ENCODE measurements around the gene ATF4. TPM values are rescaled to one million over a fixed set of nuclear protein-coding genes. Genes with fewer than 3 reads are reported as not detected.

Gene ATF4
- total and polyA plus RNA-seq, 2 of the 8 experiments (the other 6 are each of a cell fraction or from before 2014, with no cell fraction given), result 553 to 704 TPM

DNA sequence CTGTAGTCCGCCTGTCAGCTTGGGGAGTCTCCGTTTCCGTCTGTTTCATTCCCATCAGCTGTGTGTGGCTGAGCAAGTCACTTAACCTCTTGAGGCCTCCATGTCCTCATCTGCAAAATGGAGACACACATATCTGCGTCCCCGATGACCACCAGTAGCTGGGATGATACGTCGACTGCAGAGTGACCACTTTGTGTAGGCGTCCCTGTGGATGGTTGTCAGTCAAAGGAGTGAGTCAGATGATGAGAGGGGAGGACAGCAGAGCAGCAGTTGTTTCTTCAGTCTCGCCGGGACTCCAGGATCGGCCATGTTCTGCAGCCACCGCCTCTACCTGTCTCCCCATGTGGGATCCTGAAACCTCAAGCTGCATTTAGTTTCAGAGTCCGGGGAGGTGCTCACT, 43.7 kb upstream of the ATF4 start:
- Histone ChIP-seq H2BK15ac (ENCODE audit: low read length) (no peak overlapping the region), H3K14ac (ENCODE audit: insufficient read length) (no peak overlapping the region), H3K9ac (replicated peaks in 1 of 4; ENCODE audit: extremely low read depth in 1 of 4, low read depth in 3 of 4, low read length in 3 of 4) (no peak overlapping the region), H2AFZ (ENCODE audit: low read length) (no peak overlapping the region), H3K18ac (ENCODE audit: extremely low read depth, low read length) (no peak overlapping the region), H3K36me3 (ENCODE audit: control insufficient read depth in 2 of 4, insufficient read depth in 4 of 4, low read length in 3 of 4) (no peaks in the 10 kb centered on the region), H3K4me3 (ENCODE audit: extremely low read depth in 1 of 4, insufficient read depth in 2 of 4, low read depth in 3 of 4, low read length in 4 of 4) (no peak overlapping the region), H3K27me3 (replicated peaks in 1 of 4; ENCODE audit: control insufficient read depth in 3 of 4, extremely low read depth in 1 of 4, insufficient read depth in 3 of 4, low read length in 3 of 4) (no peaks in the 10 kb centered on the region; a peak in 1 of 7 replicates), H4K5ac (ENCODE audit: insufficient read length, low read depth, low read length) (no peak overlapping the region), H3K79me2 (ENCODE audit: control insufficient read depth in 1 of 2, insufficient read depth in 2 of 2, low read length in 2 of 2) (no peaks in the 10 kb centered on the region), H4K20me1 (replicated peaks in 1 of 2; ENCODE audit: control insufficient read depth in 1 of 2, insufficient read depth in 2 of 2, low read length in 2 of 2) (peaks cover 9 to 17% of the 10 kb centered on the region in 2 experiments), H2BK5ac (ENCODE audit: low read depth, low read length) (no peak overlapping the region), H3K4me2 (ENCODE audit: insufficient read depth in 1 of 2, low read depth in 2 of 2, low read length in 2 of 2) (no peak overlapping the region), H2BK120ac (replicated peaks; ENCODE audit: low read depth, low read length) (no peak overlapping the region), H3K27ac (ENCODE audit: low read depth, low read length) (no peak overlapping the region), H3K4ac (replicated peaks; ENCODE audit: insufficient read length, low read depth, low read length) (no peak overlapping the region), H4K91ac (replicated peaks; ENCODE audit: insufficient read length, low read length) (no peak overlapping the region), H3K23me2 (ENCODE audit: low read depth, low read length) (no peaks in the 10 kb centered on the region), H3K4me1 (replicated peaks in 1 of 4; ENCODE audit: control insufficient read depth in 3 of 4, insufficient read depth in 4 of 4, low read length in 3 of 4) (peaks cover 13 to 27% (median 21%) of the 10 kb centered on the region in 4 experiments), H3K56ac (replicated peaks; ENCODE audit: insufficient read length, low read depth, low read length) (no peak overlapping the region), H3K79me1 (ENCODE audit: low read depth, low read length) (peaks cover 3% of the 10 kb centered on the region), H2AK5ac (ENCODE audit: low read depth, low read length) (no peak overlapping the region), H3K23ac (ENCODE audit: insufficient read length) (no peak overlapping the region), H3K9me3 (ENCODE audit: insufficient read depth in 2 of 2, low read depth in 1 of 2, low read length in 1 of 2) (no peaks in the 10 kb centered on the region), H2BK12ac (ENCODE audit: low read depth, low read length) (no peak overlapping the region), H2BK20ac (ENCODE audit: low read length) (no peak overlapping the region), H4K8ac (ENCODE audit: extremely low read depth, insufficient read depth, low read length) (no peak overlapping the region; the same call in 1 of the 2 replicates)
- DNase-seq (ENCODE audit: low read depth in 1 of 2, low spot score in 2 of 2) (no peak), FAIRE-seq (no peak)
- ChIA-PET POLR2A (ENCODE audit: partially characterized antibody) (interaction anchor here (2.2 to 3.3 kb wide), 2 partner anchors 14 to 158 kb away, joined by 7 to 18 read pairs; partner anchors contain the start of gene RPL3), CTCF (ENCODE audit: partially characterized antibody) (interaction anchor here (1.0 to 11.1 kb wide), 7 partner anchors 13 to 159 kb away, joined by 4 to 120 read pairs (median 4); partner anchors contain the start of gene MIEF1)
- 89% methylated on average over 13 of the region's 13 CpGs; no CpG with 5 or more reads in 1 of the 2 experiments for WGBS, 2 experiments (ENCODE audit: extremely low coverage in 1 of 2, insufficient coverage in 1 of 2, insufficient read length in 1 of 2, insufficient replicate concordance in 2 of 2, low coverage in 1 of 2, low lambda C conversion rate in 2 of 2, missing lambda C conversion rate in 1 of 2)
- no peak for TF ChIP-seq CTBP2 (IDR thresholded peaks at IDR 0.05; ENCODE audit: borderline replicate concordance, insufficient read depth, insufficient read length, low read length)
- TF ChIP-seq POLR2AphosphoS5 (IDR thresholded peaks at IDR 0.05; ENCODE audit: low read depth, low read length), result no peak
- no peak for TF ChIP-seq RBBP5 (IDR thresholded peaks at IDR 0.05; ENCODE audit: borderline replicate concordance, low read depth, low read length)
- TF ChIP-seq, protein P1, sequence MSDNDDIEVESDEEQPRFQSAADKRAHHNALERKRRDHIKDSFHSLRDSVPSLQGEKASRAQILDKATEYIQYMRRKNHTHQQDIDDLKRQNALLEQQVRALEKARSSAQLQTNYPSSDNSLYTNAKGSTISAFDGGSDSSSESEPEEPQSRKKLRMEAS (IDR thresholded peaks at IDR 0.05), result no peak
- TF ChIP-seq MAFK (IDR thresholded peaks at IDR 0.05; ENCODE audit: low read depth, low read length), result no peak
- no peak for TF ChIP-seq PHF8 (conservative IDR thresholded peaks at IDR 0.05; ENCODE audit: low read depth, low read length)

All from H1 (cell line).